DOHH2 (cell line): ENCODE measurements around the gene EIF2S2.

Experiments used
- H3F3A ChIP-seq: fragments of 200-600 bp; sonication (generic), shearing (Covaris generic); 2 replicates; pipeline ENCODE4 v1.6.0; 2016; ENCODE audit warnings: antibody characterized with exemption, mild to moderate bottlenecking; ENCODE audit not compliant: control insufficient read depth, insufficient read depth
- H3K27ac ChIP-seq: fragments of 200-600 bp; sonication (generic); 2 replicates; pipeline ENCODE4 v1.5.1; 2014; ENCODE audit warnings: low read depth, mild to moderate bottlenecking, low read length, moderate library complexity
- H3K27me3 ChIP-seq: fragments of 200-600 bp; sonication (generic); 2 replicates; pipeline ENCODE4 v1.6.1; 2014; ENCODE audit warnings: mild to moderate bottlenecking, low read length, mixed read lengths; ENCODE audit not compliant: control insufficient read depth
- H3K36me3 ChIP-seq: fragments of 200-600 bp; sonication (generic); 2 replicates; pipeline ENCODE4 v1.6.1; 2014; ENCODE audit warnings: mild to moderate bottlenecking, low read length, moderate library complexity, mixed read lengths; ENCODE audit not compliant: control insufficient read depth
- H3K4me1 ChIP-seq: fragments of 200-600 bp; sonication (generic); 2 replicates; pipeline ENCODE4 v1.6.1; 2014; ENCODE audit warnings: mild to moderate bottlenecking, low read length, mixed read lengths; ENCODE audit not compliant: control insufficient read depth
- H3K4me2 ChIP-seq: fragments of 200-600 bp; sonication (generic); 2 replicates; pipeline ENCODE4 v1.6.0; 2014; ENCODE audit warnings: mild to moderate bottlenecking, low read length, moderate library complexity
- H3K4me3 ChIP-seq: fragments of 200-600 bp; sonication (generic); 2 replicates; pipeline ENCODE4 v1.5.1; 2014; ENCODE audit warnings: mild to moderate bottlenecking, low read length, mixed read lengths
- H3K79me2 ChIP-seq: fragments of 200-600 bp; sonication (generic); 2 replicates; pipeline ENCODE4 v1.6.1; 2014; ENCODE audit warnings: mild to moderate bottlenecking, low read length, mixed read lengths; ENCODE audit not compliant: control insufficient read depth
- H3K9me2 ChIP-seq: fragments of 200-600 bp; sonication (generic); replicated peaks from 2 replicates; pipeline ENCODE4 v1.6.1; 2014; ENCODE audit warnings: mild to moderate bottlenecking, low read length, mixed read lengths; ENCODE audit not compliant: control insufficient read depth
- H3K9me3 ChIP-seq: fragments of 200-600 bp; sonication (generic); 2 replicates; pipeline ENCODE4 v1.6.1; 2014; ENCODE audit warnings: antibody characterized with exemption, low read length, mixed read lengths; ENCODE audit not compliant: control insufficient read depth, insufficient read depth
- H4K20me1 ChIP-seq: fragments of 200-600 bp; sonication (generic); 2 replicates; pipeline ENCODE4 v1.6.0; 2014; ENCODE audit warnings: low read depth, mild to moderate bottlenecking, antibody characterized with exemption, low read length, moderate library complexity; ENCODE audit not compliant: control insufficient read depth, insufficient read depth
- CTCF ChIP-seq: fragments of 200-600 bp; sonication (generic); IDR thresholded peaks from one replicate; pipeline ENCODE4 v1.5.1; 2014; ENCODE audit warnings: antibody characterized with exemption, mild to moderate bottlenecking, low read depth, low read length; ENCODE audit not compliant: poor library complexity, severe bottlenecking
- EZH2phosphoT487 ChIP-seq: fragments of 200-600 bp; sonication (generic); IDR thresholded peaks from 2 replicates; pipeline ENCODE4 v1.6.1; 2017; ENCODE audit warnings: borderline replicate concordance, mild to moderate bottlenecking, antibody characterized with exemption, low read length, moderate library complexity, mixed read lengths

Gene EIF2S2

GRCh38 chr20:34040300-34040995 lies 71.6 kb downstream of the EIF2S2 start:
- no peak overlapping the region for H3K4me3 ChIP-seq
- H3K27ac ChIP-seq = no peak overlapping the region
- H3K4me1 ChIP-seq = no peaks in the 10 kb centered on the region
- no peaks in the 10 kb centered on the region for H3K9me2 ChIP-seq
- peaks cover 16% of the 10 kb centered on the region for H4K20me1 ChIP-seq
- H3F3A ChIP-seq = no peaks in the 10 kb centered on the region
- H3K4me2 ChIP-seq = no peak overlapping the region
- no peaks in the 10 kb centered on the region for H3K27me3 ChIP-seq
- H3K36me3 ChIP-seq = peaks cover 4% of the 10 kb centered on the region
- no peak for TF ChIP-seq EZH2phosphoT487
- TF ChIP-seq CTCF = no peak
- H3K9me3 ChIP-seq = no peaks in the 10 kb centered on the region
- peaks cover 90% of the 10 kb centered on the region for H3K79me2 ChIP-seq
